GDM1 (cell line): ENCODE data around the gene IGFBPL1.
"Not testable (repeated sequence)": the region's sequence is repeated elsewhere in the genome, so short reads cannot be mapped to it uniquely, and the experiment has no call there.

Source experiments
- DNase-seq: peaks from one replicate; lab custom pipeline; 2025; lab: John Stamatoyannopoulos, UW

Gene IGFBPL1

DNA sequence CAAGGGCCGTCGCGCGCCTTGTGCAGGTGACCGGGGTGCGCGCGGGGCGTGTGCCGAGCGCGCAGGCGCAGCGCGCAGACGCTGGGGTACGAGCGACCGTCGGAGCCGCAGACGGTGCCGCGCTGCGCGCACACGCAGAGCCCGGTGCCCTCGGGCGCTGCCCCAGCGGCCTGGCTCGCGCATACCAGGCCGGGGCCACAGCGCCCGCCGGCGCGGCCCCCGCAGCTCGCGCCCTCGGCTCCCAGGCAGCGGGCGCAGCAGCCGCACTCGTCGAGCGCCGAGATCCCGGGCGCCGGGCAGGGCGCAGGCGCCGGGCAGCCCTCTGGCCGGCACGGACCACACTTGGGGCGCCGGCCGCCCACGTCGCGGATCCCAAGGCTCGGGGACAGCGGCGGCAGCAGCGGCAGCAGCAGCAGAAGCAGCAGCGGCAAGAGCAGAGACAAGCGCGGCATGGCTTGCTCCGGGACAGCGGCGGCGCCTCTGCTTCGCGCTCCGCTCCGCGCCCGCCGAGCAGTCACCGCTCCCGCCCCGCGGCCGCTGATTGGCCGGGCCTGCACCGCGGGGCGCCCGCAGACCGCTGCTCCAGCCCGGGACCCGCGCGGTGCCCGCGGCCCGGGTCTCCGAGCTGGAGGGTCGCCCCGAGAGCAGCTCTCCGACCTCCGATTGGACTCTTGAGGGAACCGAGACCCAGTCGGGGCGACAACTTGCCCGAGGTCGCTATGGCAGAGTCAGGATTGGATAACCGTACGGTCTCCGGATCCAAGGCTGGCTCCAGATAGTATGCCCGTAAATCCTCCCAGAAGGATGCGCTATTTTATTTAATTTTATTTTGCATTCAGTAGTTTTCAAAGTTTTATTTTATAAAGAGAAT lies at the start of gene IGFBPL1:
Gene IGFBPL1 (minus strand): TSS at position 482 of the 871 bp plus-strand sequence. CDS start 30 bp downstream, at position 452.
- no peak for DNase-seq

- not testable (repeated sequence) for DNase-seq
These were observed 48.5 kb upstream of the IGFBPL1 start for GRCh38 chr9:38472583-38473249.

GRCh38 chr9:38467404-38467803 lies 43.1 kb upstream of the IGFBPL1 start:
- DNase-seq = no peak

- DNase-seq = no peak
These were observed 29.6 kb upstream of the IGFBPL1 start for GRCh38 chr9:38453835-38454234.

DNA sequence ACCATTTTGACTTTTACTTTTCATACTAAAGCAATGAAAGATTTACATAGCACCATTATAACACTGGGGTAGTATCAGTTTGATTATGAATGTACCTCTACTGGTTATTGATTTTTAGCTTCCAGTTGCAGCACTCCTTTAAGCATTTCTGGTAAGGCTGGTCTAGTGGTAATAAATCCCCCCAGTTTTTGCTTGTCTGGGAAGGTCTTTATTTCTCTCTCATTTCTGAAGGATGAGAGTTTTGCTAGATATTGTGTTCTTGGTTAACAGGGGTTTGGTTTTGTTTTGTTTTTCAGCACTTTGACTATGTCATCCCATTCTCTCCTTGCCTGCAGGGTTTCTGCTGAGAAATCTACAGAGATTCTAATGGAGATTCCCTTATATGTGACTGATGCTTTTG lies 26.9 kb upstream of the IGFBPL1 start:
- no peak for DNase-seq

DNA sequence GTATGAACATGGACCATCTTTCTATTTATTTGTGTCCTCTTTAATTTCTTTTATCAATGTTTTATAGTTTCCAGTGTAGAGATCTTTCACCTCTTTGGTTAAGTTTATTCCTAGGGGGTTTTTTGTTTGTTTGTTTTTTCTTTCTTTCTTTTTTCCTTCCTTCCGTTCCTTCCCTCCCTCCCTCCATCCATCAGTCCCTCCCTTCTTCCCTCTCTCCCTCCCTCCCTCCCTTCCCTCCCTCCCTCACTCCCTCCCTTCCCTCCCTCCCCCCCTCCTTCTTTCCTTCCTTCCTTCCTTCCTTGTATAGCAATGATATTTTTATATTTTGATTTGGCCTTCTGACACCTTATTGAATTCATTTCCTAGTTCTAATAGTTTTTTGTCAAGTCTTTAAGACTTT lies 23.4 kb upstream of the IGFBPL1 start:
- no peak for DNase-seq

- peak; percentile 23 for DNase-seq
These were observed 21.1 kb upstream of the IGFBPL1 start for GRCh38 chr9:38445154-38446043.

GRCh38 chr9:38443597-38443996 lies 19.3 kb upstream of the IGFBPL1 start:
- DNase-seq = no peak

- DNase-seq = no peak
These were observed 18.9 kb upstream of the IGFBPL1 start for GRCh38 chr9:38443181-38443580.

GRCh38 chr9:38442473-38443096 lies 18.3 kb upstream of the IGFBPL1 start:
- no peak for DNase-seq

DNA sequence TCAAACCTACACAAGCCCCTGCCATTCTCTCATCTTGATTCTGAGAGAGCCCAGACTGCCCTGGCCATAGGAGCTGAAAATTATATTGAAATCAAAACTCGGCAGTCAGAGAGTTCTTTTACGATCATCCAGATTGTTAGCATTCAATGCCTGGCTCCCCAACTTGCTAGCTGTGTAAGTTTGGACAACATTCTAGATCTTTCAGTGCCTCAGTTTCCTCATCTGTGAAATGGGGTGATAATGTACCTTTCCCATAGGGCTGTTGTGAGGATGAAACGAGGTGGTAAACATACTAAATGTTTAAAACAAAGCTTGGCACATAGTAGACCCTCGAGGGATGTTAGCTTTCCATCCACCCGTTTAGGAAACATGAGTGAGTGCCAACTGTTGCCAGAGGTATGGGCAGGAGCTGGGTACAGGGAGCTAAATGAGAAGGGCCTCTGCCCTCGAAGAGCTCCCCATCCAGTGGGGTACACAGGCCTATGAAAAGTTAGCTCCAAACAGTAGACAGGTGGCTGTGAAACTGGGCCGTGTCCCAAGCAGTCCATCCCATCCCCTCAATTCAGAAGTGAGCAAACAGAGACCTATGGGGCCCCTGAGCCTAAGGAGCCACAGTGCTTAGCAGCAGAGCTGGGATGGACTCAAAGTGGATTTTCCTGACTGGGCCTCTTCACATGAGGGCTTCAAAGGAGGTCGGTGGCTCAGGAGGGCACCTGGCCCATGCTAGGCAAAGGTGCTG lies 17.3 kb upstream of the IGFBPL1 start:
- no peak for DNase-seq

DNA sequence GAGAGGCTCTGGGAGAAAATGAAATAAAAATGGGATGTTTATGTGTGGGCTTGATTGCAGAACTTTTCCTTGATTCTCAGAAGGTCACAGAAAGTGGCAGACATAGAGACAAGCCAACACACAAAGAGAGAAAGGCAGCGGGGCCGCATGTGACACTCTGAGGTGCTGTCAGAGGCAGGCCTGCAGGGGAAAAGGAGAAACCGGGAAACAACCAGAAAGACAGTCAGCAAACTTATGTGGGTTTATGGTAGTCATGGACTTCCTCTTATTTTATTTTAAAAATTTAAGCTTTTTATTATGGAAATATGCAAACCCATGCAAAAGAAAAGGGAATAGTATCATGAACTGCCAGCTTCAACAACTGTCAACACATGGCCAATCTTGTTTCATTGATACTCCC lies 16.3 kb upstream of the IGFBPL1 start:
- DNase-seq = peak; percentile 21

DNA sequence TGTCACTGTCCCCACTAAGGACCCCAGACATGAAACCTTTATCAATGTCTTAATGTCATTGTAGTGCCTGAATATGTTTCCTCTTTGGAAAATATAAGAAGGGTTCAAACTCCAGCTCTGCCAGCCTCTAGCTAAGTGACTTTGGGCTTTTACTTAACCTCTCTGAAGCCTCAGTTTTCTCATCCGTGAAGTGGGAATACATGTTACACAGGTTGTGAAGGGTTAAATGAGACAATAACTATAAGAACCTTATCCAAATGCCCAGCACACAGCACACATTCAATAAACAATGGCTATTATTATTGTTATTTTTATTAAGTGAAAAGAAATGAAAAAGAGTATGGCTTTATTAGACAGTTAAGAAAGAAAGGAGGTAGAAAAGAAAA lies 15.7 kb upstream of the IGFBPL1 start:
- no peak for DNase-seq

DNA sequence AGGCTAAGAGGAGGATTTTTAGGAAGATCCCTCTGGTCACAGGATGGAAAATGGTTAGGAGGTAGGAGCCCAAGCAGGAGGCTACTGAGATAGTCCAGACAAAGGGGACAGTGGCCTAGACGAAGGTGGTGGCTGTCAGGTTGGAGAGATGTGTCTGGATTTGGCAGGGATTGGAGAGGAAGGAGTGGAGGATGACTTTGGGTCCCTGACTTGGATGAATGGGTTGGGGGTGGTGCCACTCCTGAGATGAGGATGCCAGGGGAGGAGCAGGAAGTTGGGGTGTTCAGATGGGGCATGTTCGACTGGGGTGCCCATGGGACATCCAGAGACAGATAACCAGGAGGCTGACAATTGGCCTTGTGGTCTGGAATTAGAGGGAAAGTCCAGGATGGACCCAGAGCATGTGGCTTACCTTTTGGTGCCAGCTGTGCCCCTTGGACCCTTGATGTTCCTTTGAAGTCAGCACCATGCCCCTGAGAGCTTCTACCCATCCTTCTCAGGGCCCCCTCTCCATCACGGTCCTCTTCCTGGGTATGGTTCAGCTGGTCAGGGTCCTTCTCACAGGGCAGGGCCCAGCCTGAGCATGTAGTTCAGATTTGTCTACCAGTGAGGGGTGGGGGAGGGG lies 15.1 kb upstream of the IGFBPL1 start:
- DNase-seq = no peak

DNA sequence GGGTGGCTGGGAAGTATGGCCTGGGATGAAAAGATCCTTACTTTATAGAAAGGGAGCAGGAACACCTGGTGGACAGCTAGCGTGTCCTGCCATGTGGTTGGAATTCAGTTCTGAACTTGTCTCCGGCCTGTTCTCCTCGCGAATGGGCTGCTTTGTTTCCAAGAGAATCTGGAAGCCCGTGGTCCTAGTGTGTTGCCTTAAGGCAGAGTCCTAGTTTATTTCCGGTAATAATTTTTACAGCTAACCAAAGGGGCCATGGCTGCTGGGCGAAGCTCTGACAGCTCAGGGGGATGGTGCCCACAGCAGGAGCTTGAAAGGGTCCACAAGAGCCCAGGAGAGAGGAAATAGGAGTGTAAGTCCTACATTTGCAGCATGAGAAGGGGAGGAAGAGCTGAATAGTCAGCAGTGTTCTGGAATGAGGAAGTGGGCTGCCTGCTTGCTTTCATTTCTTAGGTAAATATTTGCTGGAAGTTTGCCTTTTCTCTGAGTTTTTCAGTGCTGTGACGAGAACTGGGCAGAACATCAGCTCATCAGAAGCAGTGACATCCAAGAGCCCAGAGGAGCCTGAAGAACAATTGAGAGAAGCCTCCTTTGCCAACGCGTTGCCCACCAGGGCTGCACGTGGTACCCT lies 13.1 kb upstream of the IGFBPL1 start:
- peak; percentile 31 for DNase-seq

DNA sequence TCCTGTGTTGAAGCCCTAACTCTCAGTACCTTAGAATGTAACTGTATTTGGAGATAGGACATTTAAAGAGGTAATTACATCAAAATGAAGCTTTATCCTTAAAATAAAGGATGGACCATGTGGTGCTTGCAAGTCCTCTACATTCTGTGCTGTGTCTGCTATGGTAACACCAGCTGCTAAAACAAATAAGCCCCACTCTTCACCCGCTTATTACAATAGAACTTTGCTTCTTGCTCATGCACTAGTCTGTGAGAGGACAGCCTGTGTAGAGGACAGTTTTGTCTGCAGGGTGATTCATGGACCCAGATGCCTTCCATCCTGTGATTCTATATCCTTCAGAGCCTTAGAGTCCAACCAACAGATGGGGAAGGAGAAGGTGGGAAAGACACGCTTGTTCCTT lies 12.5 kb upstream of the IGFBPL1 start:
- DNase-seq = no peak

DNA sequence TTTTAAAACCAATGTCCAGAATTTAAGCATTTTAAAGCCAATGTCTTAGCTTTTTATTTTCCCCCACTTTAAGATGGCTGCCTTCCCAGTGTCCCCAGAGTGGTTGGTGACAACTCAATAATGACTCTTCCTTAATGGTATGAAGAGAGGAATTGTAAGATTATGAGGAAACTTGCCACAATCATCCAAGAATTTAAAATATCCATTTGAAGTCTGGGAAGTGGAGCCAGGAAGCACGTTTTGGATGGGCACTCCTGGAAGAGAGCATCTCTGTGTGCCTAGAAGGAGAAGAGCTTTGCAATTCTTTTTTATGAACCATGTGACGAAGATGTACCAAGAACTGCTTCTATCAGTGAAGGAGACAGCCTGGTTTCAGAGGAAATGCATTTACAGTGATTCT lies 11.3 kb upstream of the IGFBPL1 start:
- DNase-seq = no peak

DNA sequence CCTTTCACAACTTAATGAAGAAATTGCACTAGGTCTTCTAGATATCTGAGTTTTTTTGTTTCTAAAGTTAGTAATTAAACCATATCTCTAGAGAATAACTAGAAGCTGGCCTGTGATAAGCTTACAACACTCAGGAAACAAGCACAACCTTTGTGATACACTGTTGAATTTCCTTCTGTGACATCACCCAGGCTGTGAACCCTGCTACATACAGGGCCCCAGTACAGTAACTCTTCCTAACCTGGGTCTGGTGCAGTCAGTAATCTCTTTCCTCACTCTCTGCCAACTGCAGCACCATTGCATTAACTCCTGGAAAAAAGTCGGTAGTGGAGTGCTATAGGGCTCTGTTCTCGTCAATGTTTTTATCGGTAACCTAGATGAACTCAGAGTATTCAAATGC lies 10.6 kb upstream of the IGFBPL1 start:
- DNase-seq = no peak

DNA sequence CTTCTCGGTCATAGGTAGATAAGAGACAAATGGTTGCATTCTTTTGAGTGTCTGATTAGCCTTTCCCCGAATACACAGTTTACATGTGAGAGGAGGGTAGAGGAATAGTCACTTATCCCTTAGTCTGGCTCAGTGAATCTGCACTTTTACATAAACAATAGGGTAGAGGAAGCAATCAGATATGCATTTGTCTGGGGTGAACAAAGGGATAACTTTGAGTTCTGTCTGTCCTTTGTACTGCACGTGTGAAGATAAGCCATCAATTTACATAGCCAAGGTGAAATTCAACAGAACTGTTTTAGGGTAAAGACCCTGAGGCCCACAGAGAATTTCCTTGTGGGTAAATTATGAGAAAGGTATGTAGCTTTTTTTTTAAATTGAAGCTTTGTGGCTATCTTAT lies 10.1 kb upstream of the IGFBPL1 start:
- DNase-seq = no peak

DNA sequence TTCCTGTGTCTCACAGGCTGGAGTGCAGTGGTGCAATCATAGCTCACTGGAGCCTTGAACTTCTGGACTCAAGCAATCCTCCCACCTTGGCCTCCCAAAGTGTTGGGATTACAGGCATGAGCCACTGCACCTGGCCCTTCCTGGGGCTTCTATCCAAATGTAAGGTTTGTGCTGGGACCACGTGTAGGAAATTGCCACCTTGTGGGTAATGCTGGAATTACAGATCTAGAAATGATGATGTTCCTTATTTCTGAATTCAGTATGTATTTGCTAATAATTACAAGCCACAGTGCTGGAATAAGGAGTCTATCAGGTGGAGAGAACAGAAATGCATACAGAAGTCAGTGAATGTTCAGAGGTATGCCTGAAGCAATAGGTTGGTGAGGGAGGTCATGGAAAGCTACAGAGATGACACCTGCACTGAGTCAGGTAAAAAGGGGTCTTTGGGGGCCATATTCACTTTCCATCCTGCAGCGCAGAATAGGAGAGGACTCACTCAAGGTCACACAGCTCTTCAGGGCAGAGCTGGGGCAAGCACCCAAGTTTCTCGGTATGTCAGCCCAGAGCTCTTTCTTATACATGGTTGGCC lies 8.8 kb upstream of the IGFBPL1 start:
- no peak for DNase-seq
